Measurements from ENCODE around the gene MAP3K19.
A peak's percentile ranks its signal among the peaks of the same experiment; 100 is the strongest.

The MAP3K19 gene

DNA sequence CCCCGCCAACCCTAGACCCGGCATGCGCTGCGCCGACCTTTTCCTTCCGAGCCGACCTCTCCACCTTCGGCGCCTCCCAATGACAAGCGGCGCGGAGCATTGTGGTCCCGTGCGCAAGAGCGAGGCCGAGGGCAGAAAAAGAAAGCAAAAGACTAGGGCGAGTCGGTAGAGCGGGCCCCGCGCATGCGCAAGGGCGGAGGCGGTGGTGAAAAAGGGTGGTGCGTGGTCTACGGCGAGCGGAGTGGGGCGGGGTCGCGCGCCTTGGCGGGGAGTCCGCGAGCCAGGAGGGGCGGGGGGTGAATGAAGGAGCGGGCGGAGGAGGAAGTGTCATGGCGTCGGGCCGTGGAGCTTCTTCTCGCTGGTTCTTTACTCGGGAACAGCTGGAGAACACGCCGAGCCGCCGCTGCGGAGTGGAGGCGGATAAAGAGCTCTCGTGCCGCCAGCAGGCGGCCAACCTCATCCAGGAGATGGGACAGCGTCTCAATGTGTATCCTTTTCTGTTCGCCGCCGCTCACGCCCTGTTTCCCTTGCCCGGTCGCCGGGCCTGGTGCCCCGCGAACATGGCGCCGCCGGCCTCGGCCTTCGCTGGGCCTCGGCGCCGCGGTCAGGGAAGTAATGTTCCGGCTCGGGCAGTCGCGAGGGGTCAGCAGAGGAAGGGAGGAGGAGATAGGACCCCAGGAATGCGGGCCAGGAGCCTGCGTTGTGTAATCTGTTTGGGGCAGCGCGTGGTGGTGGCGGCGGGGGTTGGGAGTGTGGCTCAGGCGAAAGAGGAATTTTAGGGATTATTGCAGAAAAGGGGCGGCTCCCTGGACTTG lies 128.5 kb downstream of the MAP3K19 start, which contains the start of gene CCNT2 (continued):
- TF ChIP-seq, protein P1, sequence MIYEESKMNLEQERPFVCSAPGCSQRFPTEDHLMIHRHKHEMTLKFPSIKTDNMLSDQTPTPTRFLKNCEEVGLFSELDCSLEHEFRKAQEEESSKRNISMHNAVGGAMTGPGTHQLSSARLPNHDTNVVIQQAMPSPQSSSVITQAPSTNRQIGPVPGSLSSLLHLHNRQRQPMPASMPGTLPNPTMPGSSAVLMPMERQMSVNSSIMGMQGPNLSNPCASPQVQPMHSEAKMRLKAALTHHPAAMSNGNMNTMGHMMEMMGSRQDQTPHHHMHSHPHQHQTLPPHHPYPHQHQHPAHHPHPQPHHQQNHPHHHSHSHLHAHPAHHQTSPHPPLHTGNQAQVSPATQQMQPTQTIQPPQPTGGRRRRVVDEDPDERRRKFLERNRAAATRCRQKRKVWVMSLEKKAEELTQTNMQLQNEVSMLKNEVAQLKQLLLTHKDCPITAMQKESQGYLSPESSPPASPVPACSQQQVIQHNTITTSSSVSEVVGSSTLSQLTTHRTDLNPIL (CRISPR knock-in tag; IDR thresholded peaks at IDR 0.05; ENCODE audit: low read depth), result no peak

DNA sequence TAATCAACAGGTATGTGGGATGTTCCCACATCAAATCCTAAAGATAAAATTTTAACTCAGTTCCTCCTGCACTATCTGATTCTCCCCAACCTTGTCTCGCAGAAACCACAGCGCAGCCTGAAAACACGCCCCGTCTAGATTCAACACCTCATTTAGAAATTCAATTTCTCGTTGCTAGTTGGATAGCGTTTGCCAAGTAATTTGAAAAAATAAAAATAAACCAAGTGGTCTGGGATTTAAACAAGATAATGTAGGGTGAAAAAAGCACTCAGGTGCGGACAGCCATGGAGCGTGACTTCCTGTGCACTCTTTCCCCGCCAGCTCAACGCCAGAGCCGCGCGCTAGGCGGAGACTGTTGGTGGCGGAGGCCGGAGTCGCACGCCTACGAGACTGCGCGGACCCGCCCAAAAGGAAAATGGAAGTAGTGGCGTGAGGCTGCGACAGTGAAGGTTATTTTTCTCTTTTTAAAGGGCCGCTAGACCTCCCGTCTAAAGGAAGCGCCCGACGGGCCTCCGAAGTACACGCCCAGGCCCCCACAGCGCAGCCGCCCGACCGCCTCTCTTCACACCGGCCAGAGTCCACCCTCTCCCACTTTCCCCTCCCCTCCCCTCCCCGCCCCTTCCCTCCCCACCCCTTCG lies 129.2 kb downstream of the MAP3K19 start:
- ATAC-seq, result peak; percentile 91
- TF ChIP-seq ZFP3 (CRISPR knock-in tag; IDR thresholded peaks at IDR 0.05), result peak; percentile 77
- no peak for TF ChIP-seq GLIS3 (CRISPR knock-in tag; IDR thresholded peaks at IDR 0.05)

DNA sequence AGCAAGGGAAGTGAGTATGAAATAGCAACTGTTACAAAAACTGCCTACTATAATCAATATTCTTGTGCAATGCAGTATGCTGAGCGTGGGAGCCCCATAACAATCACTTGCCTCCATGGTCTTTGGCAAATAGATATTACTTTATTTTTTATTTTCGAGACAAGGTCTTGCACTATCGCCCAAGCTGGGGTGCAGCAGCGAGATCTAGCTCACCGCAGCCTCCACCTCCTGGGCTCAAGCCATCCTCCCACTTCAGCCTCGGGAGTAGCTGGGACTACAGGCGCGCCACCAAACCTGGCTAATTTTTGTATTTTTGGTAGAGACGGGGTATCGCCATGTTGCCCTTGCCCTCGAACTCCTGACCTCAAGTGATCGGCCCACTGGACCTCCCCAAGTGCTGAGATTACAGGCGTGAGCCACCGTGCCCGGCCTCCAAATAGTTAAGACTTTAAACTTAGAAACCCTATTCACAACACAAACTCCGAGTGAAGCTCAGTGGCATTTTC lies 129.8 kb downstream of the MAP3K19 start:
- ATAC-seq, result no peak; the same call in 2 of the 3 replicates
- TF ChIP-seq CSDC2 (CRISPR knock-in tag; IDR thresholded peaks at IDR 0.05) (no peak), TCF4 (CRISPR knock-in tag; IDR thresholded peaks at IDR 0.05; ENCODE audit: borderline replicate concordance) (no peak), BACH2 (CRISPR knock-in tag; IDR thresholded peaks at IDR 0.05; ENCODE audit: borderline replicate concordance) (no peak), SNAI2 (CRISPR knock-in tag; IDR thresholded peaks at IDR 0.05) (no peak), GLIS3 (CRISPR knock-in tag; IDR thresholded peaks at IDR 0.05) (no peak), RARB (CRISPR knock-in tag; IDR thresholded peaks at IDR 0.05) (no peak), ZC3H10 (CRISPR knock-in tag; IDR thresholded peaks at IDR 0.05) (no peak), ZNF70 (CRISPR knock-in tag; IDR thresholded peaks at IDR 0.05) (no peak), PPARA (CRISPR knock-in tag; IDR thresholded peaks at IDR 0.05; ENCODE audit: borderline replicate concordance) (no peak), ARNTL (CRISPR knock-in tag; IDR thresholded peaks at IDR 0.05; ENCODE audit: borderline replicate concordance, low read depth) (no peak), ISL1 (CRISPR knock-in tag; IDR thresholded peaks at IDR 0.05) (no peak), ZFP3 (CRISPR knock-in tag; IDR thresholded peaks at IDR 0.05) (no peak)
- TF ChIP-seq, protein P2, sequence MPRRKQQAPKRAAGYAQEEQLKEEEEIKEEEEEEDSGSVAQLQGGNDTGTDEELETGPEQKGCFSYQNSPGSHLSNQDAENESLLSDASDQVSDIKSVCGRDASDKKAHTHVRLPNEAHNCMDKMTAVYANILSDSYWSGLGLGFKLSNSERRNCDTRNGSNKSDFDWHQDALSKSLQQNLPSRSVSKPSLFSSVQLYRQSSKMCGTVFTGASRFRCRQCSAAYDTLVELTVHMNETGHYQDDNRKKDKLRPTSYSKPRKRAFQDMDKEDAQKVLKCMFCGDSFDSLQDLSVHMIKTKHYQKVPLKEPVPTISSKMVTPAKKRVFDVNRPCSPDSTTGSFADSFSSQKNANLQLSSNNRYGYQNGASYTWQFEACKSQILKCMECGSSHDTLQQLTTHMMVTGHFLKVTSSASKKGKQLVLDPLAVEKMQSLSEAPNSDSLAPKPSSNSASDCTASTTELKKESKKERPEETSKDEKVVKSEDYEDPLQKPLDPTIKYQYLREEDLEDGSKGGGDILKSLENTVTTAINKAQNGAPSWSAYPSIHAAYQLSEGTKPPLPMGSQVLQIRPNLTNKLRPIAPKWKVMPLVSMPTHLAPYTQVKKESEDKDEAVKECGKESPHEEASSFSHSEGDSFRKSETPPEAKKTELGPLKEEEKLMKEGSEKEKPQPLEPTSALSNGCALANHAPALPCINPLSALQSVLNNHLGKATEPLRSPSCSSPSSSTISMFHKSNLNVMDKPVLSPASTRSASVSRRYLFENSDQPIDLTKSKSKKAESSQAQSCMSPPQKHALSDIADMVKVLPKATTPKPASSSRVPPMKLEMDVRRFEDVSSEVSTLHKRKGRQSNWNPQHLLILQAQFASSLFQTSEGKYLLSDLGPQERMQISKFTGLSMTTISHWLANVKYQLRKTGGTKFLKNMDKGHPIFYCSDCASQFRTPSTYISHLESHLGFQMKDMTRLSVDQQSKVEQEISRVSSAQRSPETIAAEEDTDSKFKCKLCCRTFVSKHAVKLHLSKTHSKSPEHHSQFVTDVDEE (CRISPR knock-in tag; IDR thresholded peaks at IDR 0.05), result no peak
- TF ChIP-seq, protein P3, sequence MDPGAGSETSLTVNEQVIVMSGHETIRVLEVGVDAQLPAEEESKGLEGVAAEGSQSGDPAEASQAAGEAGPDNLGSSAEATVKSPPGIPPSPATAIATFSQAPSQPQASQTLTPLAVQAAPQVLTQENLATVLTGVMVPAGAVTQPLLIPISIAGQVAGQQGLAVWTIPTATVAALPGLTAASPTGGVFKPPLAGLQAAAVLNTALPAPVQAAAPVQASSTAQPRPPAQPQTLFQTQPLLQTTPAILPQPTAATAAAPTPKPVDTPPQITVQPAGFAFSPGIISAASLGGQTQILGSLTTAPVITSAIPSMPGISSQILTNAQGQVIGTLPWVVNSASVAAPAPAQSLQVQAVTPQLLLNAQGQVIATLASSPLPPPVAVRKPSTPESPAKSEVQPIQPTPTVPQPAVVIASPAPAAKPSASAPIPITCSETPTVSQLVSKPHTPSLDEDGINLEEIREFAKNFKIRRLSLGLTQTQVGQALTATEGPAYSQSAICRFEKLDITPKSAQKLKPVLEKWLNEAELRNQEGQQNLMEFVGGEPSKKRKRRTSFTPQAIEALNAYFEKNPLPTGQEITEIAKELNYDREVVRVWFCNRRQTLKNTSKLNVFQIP (CRISPR knock-in tag; IDR thresholded peaks at IDR 0.05; ENCODE audit: borderline replicate concordance, low read depth), result no peak
- TF ChIP-seq, protein P4, sequence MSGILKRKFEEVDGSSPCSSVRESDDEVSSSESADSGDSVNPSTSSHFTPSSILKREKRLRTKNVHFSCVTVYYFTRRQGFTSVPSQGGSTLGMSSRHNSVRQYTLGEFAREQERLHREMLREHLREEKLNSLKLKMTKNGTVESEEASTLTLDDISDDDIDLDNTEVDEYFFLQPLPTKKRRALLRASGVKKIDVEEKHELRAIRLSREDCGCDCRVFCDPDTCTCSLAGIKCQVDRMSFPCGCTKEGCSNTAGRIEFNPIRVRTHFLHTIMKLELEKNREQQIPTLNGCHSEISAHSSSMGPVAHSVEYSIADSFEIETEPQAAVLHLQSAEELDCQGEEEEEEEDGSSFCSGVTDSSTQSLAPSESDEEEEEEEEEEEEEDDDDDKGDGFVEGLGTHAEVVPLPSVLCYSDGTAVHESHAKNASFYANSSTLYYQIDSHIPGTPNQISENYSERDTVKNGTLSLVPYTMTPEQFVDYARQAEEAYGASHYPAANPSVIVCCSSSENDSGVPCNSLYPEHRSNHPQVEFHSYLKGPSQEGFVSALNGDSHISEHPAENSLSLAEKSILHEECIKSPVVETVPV (CRISPR knock-in tag; IDR thresholded peaks at IDR 0.05), result no peak
- TF ChIP-seq, protein P1 (CRISPR knock-in tag; IDR thresholded peaks at IDR 0.05; ENCODE audit: low read depth), result no peak

All from SK-N-SH treated with all-trans-retinoic acid at 6 μM for 48 hours (cell line).